GM18867 (cell line): ENCODE data around the gene FGF9.

Source experiments
- ATAC-seq: cut with Tn5 transposase; IDR thresholded peaks from one replicate; pipeline ENCODE4 v1.9.1; 2021; ENCODE audit warnings: mild to moderate bottlenecking, moderate library complexity; ENCODE audit not compliant: unreplicated experiment

The FGF9 gene

GRCh38 chr13:21703846-21704245 lies 33.0 kb downstream of the FGF9 start:
- no peak for ATAC-seq

- ATAC-seq, result no peak
Observed at GRCh38 chr13:21707586-21707985, 36.7 kb downstream of the FGF9 start.

- no peak for ATAC-seq
Observed at GRCh38 chr13:21709697-21710096, 38.8 kb downstream of the FGF9 start.

- no peak for ATAC-seq
Observed at GRCh38 chr13:21710163-21710562, 39.3 kb downstream of the FGF9 start.

- ATAC-seq, result no peak
Observed at GRCh38 chr13:21717817-21718216, 46.9 kb downstream of the FGF9 start.

- no peak for ATAC-seq
Observed at GRCh38 chr13:21719463-21719862, 48.6 kb downstream of the FGF9 start.

GRCh38 chr13:21723807-21724505 lies 53.1 kb downstream of the FGF9 start:
- ATAC-seq, result no peak

- no peak for ATAC-seq
Observed at GRCh38 chr13:21730186-21730880, 59.5 kb downstream of the FGF9 start.

- no peak for ATAC-seq
Observed at GRCh38 chr13:21733475-21734263, 62.8 kb downstream of the FGF9 start.

GRCh38 chr13:21734961-21735360 lies 64.1 kb downstream of the FGF9 start:
- ATAC-seq, result no peak

GRCh38 chr13:21735701-21736401 lies 65.0 kb downstream of the FGF9 start:
- ATAC-seq, result no peak

GRCh38 chr13:21736926-21737325 lies 66.1 kb downstream of the FGF9 start:
- no peak for ATAC-seq

- ATAC-seq, result no peak
Observed at GRCh38 chr13:21738630-21739029, 67.8 kb downstream of the FGF9 start.

GRCh38 chr13:21739771-21740170 lies 68.9 kb downstream of the FGF9 start:
- ATAC-seq, result no peak

GRCh38 chr13:21741396-21741979 lies 70.6 kb downstream of the FGF9 start:
- ATAC-seq, result no peak

- ATAC-seq, result no peak
Observed at GRCh38 chr13:21742096-21742495, 71.2 kb downstream of the FGF9 start.

GRCh38 chr13:21744149-21744548 lies 73.3 kb downstream of the FGF9 start:
- no peak for ATAC-seq

GRCh38 chr13:21745307-21745706 lies 74.4 kb downstream of the FGF9 start:
- ATAC-seq, result no peak

GRCh38 chr13:21747456-21747855 lies 76.6 kb downstream of the FGF9 start:
- ATAC-seq, result no peak

GRCh38 chr13:21748166-21748565 lies 77.3 kb downstream of the FGF9 start:
- ATAC-seq, result no peak

GRCh38 chr13:21749410-21749809 lies 78.5 kb downstream of the FGF9 start:
- ATAC-seq, result no peak
